Fibroblast of gingiva (primary cell): ENCODE results near the gene C20orf204.

Source experiments
- DNase-seq: peaks from one replicate; pipeline ENCODE4 v3.0.0-alpha.2; 2011; ENCODE audit warnings: low read depth

Gene C20orf204

DNA sequence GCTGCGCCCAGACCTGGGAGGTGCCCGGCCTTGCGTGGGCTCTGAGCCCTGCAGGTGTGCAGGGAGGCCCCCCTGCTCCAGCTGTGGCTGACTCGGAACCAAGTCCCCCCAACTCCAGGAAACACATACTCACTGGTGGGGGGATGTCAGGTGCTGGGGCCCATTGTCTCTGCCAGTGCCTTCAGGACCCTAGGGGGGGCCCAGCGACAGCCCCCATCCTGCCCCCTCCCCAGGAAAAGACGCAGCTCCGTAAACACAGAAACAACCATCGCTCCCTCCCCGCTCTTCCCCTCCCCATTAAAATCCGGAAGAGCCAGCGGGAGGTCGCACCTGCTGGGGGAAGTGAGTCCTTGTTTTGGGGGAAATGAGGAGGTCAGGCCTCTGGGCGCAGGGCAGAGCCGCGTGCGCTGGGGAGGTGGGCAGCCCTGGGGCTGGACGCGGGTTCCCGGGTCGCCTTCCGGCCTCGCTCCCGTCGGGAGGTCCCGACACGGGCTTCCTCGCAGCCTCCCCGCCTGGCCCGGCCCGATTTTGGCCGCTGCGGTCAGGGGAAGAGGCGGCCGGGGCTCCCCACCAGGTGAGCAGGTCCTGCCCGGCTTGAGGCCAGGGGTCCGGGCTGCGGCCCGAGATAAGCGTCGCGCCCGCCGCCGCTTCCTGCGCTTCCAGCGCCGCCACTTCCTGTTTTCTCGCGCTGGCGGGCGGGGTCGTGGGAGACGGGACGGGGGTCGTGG lies 6.2 kb downstream of the C20orf204 start:
- DNase-seq, result no peak

DNA sequence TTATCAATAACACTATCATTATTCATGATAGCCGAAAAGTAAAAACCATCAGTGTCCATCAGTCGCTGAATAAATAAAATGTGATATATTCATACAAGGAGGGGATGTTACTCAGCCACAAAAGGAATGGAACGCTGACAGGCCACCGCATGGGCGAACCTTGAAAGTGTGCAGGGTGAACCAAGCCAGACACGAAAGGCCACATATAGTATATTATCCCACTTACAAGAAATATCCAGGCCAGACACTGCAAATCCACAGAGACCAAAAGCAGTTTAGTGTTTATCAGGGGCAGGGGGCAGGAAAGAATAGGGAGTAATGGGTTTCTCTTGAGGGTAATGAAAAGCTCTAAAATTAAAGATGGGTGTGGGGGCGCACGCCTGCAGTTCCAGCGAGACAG lies 7.8 kb downstream of the C20orf204 start:
- DNase-seq, result no peak

DNA sequence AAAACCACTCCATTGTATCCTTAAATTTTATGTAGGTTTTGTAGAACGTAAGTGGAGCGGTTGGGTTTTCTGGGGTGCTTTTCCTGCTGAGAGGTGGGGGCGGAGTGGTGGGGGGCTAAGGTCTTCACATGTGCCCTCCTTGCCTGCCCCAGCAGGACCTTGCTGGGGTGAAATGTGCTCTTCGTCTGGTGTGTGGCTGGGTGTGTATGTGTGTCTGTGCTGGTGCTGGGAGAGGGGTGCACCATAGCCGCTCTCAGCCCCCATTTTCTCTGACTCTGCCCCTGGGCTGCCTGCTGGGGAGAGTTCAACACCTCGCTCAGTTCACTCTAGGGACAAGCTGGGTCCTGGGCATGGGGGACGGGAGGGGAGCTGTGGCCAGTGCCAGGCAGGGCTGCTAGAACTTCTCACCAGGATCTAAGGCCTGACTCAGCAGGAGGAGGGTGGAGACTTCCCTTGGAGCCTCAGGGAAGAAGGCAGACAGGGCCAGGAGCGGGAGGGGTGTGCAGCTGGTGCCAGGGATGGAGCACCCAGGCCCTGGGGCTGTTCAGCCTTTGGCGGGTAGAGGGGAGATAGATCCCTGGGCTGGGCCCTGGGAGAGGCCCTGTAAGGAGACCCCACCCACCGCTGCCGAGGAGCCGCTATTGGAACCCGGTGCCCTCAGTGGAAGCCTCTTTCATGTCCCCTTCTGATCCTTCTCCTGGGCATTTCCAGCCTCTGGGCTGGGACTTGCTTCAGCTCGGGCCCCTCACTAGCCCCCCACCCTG lies 8.7 kb downstream of the C20orf204 start:
- no peak for DNase-seq

DNA sequence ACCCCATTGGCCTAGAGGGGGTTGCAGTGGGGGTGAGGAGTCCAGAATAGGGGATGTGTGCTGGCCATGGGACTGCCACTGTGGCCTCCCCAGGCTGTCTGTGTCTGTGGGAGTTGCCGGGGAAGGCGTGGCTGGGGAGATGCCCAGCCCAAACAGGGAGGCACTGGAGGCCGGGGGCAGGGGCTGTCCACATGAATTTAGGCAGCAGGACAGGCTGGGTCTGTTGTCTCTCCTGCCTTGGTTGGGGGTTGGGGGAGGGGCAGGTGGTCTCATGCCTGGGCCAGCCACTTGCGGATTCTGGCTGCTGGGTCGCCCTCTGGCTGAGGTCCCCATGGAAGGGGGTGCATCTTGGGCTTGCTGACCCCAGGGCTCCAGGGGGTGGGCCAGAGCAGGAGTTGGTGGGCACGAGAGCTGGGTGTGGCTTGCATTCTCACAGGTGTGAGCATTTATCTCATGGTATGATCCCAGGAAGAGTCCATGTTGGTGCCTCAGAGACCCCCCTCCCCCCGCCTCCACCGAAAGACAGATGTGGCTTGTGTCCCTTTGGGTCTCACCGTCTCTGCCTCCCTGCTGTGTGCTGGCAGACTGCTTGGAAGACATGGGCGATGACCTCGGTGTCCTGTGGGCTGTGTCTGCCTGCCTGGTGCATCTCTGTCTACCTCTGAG lies 9.5 kb downstream of the C20orf204 start:
- DNase-seq, result no peak

DNA sequence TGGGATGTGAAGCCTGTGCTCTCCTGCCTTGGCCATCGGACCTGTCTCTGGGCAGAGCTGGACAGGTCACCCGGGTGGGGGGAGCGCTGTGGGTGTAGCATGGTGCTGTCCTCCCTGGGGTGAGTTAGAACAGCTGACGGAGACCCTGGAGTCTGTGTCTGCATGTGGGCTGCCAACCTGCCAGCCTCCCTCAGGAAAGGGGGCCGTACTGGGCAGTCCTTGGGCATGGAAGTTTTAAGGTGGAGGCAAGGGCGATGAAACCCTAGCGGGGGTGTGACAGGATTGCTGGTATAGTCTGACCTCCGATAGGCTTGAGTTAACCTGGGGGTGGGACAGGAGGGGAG lies 11.0 kb downstream of the C20orf204 start:
- DNase-seq, result no peak

DNA sequence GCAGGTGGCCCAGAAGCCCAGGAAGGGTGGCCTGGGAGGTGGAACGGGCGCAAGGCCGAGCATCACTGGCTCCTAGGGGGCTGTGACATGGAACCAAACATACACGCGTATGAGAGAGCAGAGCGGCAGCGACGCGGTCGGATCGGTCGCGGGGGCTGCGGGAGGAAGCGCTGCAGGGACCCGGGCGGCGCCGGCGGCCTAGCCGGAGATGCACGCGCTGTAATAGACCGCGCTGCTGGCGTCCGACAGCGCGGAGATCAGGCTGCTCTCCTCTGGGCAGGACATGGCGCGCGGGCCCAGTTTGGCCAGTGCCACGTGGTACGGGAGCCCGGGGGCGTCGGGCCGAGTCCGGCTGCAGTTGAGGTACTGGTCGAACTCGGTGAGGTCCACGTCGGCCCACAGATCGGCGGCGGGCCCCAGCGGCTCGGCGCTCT lies 12.0 kb downstream of the C20orf204 start:
- no peak for DNase-seq

GRCh38 chr20:64048402-64049044 lies 12.5 kb downstream of the C20orf204 start:
- no peak for DNase-seq

DNA sequence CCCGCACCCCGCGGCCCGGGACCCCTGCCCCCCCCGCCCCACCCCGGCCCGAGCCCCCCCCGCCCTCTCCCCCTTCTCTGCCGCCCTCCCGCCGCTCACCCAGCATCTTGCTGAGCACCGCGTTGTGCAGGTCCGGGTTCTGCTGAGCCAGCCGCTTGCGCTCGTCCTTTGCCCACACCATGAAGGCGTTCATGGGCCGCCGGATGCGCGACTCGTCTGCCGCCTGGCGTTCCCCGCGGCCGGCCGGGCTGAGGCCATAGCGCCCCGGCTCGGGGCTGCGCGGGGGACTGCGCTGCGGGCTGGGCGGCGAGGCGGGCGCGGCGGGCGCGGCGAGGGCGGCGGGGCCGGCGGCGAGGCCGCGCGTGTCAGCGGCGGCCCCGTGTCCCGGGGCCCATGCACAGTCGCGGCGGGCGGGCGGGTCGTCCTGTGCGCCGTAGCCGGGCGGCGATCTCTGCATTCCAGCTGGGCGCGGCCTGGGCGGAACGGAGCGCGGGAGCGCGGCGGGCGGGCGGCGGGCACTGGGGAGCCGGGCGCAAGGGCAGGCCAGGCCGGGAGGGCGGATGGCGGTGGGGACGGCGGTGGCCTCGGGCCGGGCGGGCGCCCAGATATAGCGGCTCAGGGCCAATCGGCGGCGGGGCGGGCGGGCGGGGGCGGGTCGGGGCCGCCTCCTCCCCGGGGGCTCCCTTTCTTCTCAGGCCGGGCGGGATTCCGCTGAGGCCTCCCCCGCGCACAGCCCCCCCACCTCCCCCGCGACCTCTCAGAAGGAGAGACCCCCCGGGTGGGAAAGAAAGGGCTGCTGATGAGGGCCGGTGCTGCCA lies 13.3 kb downstream of the C20orf204 start, which contains the start of gene SOX18:
Gene SOX18 (minus strand): TSS at position 580 of the 818 bp plus-strand sequence. CDS start 123 bp downstream, at position 457.
- no peak for DNase-seq

- no peak for DNase-seq
These were observed 13.9 kb downstream of the C20orf204 start for GRCh38 chr20:64049878-64050260.

- DNase-seq, result no peak
These were observed 14.5 kb downstream of the C20orf204 start for GRCh38 chr20:64050261-64051032.

DNA sequence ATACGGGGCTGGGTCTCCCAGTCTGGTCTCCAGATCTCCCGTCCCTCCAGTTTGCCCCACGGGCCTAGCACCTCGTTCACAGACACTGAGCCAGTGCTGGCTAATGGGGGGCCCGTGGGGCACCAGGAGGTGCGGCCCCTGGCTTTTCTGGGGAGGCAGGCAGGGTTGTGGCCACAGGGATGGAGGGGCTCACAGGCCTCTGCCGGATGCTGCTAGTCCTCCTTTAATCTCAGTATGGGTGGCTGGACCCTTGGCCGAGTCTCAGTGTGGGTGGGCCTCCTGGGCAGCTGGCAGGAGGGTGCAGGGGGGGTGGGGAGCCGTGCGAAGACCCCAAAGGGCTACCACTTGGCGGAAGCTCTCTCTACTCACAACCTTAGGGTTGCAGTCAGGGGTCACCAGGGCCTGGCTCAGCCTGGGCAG lies 15.1 kb downstream of the C20orf204 start:
- DNase-seq, result no peak

DNA sequence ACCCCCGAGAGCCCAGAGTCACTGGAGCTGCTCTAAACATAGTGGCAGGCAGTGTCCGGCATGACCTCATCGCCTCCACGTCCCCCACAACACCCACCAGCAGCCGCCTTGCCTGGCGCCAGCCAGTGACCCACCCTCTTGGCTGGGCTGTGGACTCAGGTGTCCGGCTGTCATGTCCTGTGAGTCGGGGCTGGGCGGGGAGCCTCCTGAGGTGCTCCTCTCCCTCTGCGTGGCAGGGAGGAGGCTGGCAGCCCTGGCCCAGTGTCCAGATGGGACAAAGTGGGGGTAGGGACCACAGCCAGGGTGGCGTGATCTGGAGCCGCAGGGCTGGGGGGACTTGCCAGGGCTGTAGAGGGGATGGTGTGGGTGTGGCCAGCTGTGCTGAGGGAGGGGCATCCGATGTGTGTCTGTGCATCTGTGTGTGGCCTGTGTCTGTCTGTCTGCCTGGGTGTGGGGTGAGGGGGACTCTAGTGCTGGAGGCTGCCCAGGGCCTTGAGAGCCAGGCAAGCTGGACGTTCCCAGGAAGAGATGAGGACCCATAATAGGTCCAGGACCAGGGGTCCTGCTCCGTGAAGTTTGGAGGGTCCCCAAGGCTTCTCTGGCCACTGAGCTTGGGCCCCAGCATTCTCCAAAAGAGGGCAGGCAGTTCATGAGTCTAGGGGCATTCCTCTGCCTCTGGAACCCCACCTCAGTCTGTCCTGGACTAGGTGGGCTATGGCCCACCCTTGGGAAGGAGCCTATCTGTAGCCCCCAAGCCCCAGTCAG lies 15.8 kb downstream of the C20orf204 start:
- DNase-seq, result no peak

DNA sequence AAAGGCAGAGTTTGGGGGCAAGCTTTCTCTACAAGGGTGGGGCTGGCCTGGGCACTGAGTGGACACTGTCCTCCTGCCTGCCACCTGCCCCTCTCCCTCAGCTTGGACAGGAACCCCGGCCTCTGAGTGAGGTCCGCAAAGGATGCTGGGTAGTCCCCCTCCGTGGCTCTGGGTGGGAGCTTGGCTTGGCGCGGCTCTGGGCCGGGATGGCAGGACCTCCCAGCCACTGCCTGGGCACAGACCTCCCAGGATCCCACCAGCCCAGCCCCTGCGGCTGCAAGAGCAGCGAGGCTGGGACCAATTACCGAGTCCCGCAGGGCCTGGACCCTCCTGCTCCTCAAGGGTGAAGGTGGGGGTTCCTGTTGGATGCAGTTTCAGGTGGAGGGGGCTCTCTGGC lies 16.3 kb downstream of the C20orf204 start:
- no peak for DNase-seq

- DNase-seq, result no peak
These were observed 17.2 kb downstream of the C20orf204 start for GRCh38 chr20:64052987-64053840.

DNA sequence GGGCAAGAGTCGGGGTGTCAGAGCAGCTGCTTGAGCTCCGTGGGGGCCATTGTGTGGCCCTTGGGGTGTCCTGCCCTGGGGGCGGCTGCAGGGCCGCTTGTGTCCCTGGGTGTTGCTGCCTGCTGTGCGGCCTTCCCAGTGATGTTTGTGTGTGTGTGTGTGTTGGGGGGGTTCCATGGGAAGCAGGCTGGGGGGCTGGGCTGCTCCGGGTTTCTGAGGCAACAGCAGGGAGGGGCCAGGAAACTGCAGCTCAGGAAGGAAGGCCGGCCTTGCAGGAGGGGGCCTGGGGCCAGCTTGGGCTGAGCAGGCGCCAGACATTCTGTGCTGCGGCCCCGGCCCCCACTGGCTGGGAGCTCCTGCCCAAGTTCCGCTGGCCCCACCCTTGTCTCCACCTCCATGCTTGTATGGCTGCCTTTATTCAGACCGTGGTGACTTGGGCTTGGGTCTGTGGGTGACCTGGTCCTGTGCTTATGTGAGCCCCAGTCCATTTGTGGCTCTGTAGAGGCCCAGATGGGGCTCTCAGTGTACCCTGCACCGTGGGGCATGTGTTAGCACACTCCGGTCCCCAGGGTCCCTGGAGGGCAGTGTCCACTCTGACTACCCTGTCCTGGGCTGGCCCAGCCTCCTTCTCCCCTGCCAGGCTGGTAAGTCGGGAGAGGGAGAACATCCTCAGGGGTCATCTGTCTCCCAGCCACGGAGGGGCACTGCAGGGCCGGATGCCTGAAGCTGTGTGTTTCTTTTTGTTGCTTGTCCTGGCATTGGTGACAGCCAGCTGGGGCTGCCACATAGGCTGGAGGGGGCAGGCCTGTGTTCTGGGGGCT lies 18.1 kb downstream of the C20orf204 start:
- no peak for DNase-seq

DNA sequence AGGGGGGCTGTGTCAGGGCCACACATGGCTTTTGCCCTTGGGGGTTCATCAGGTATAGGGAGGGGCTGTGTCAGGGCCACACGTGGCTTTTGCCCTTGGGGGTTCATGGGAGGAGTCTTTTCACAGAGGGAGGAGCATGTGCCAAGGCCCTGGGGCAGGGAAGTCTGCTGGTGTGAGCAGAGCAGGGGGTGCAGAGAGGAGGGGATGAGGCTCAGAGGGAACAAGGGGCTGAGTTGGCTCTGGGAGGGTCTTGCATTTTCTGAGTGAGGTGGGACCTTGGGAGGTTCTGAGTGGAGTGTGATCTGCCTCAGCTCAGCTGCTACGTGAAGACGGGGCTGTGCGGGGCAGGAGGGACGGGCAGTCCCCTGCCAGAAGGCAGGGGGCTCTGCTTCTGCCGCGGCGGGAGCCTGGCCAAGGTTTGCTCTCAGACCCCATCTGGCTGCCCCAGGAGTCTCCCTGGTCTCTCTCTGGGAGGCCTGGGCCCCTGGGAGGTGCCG lies 19.5 kb downstream of the C20orf204 start:
- DNase-seq, result no peak

- DNase-seq, result no peak
These were observed 20.1 kb downstream of the C20orf204 start for GRCh38 chr20:64055893-64056638.

DNA sequence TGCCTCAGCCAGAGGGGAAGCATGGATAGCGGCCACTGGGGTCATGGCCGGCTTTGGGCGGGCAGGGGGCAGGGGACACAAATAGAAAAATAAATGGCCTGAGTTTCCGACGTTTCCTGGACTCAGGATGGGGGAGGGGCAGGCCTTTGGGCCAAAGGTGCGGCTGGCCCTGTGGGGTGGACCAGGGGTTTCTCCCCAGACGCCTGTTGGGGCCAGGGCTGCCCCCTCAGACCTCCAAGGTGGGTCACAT lies 20.6 kb downstream of the C20orf204 start:
- DNase-seq, result no peak
